Measurements from ENCODE around the gene AHCTF1. TPM values are rescaled to one million over a fixed set of nuclear protein-coding genes. Genes with fewer than 3 reads are reported as not detected.

The AHCTF1 gene
- total RNA-seq, 4 donors from 2014 or later, result 36.5 to 84.4 (median 45.3) TPM

- TF ChIP-seq CTCF (IDR thresholded peaks at IDR 0.05), result no peak
- TF ChIP-seq POLR2A (IDR thresholded peaks at IDR 0.05), result no peak
- intact Hi-C loops (cut with DNase I), result no loop called here
- no peak overlapping the region for H3K4me3 ChIP-seq (replicated peaks in 1 of 3)
- H3K36me3 ChIP-seq, result no peaks in the 10 kb centered on the region
- no peak for DNase-seq
- H3K9me3 ChIP-seq, result no peaks in the 10 kb centered on the region
- no peaks in the 10 kb centered on the region for H3K27me3 ChIP-seq
- WGBS, 2 donors, result 87 to 89% methylated on average over 16 to 19 of the region's 25 CpGs
- H3K27ac ChIP-seq, result no peak overlapping the region
- H3K4me1 ChIP-seq, result peaks cover 5 to 6% of the 10 kb centered on the region in 2 donors
These were observed 139.1 kb downstream of the AHCTF1 start for GRCh38 chr1:246792603-246793002.

GRCh38 chr1:246791303-246791918 is 140.3 kb downstream of the AHCTF1 start:
- 80 to 85% methylated on average over 15 to 17 of the region's 17 CpGs for WGBS, 2 donors
- no peak overlapping the region for H3K4me3 ChIP-seq (replicated peaks in 1 of 3)
- H3K4me1 ChIP-seq, result peaks cover 5 to 6% of the 10 kb centered on the region in 2 donors
- TF ChIP-seq CTCF (IDR thresholded peaks at IDR 0.05), result no peak
- no peak for TF ChIP-seq POLR2A (IDR thresholded peaks at IDR 0.05)
- H3K27me3 ChIP-seq, result no peaks in the 10 kb centered on the region
- H3K36me3 ChIP-seq, result no peaks in the 10 kb centered on the region
- no peaks in the 10 kb centered on the region for H3K9me3 ChIP-seq
- no peak for DNase-seq
- intact Hi-C loops (cut with DNase I), result no loop called here
- H3K27ac ChIP-seq, result no peak overlapping the region

- H3K27ac ChIP-seq, result no peak overlapping the region
- intact Hi-C loops (cut with DNase I), result no loop called here
- DNase-seq, result no peak
- H3K9me3 ChIP-seq, result no peaks in the 10 kb centered on the region
- TF ChIP-seq CTCF (IDR thresholded peaks at IDR 0.05) (no peak), POLR2A (IDR thresholded peaks at IDR 0.05) (no peak)
- H3K4me1 ChIP-seq, result peaks cover 5 to 6% of the 10 kb centered on the region in 2 donors
- no peaks in the 10 kb centered on the region for H3K27me3 ChIP-seq
- H3K36me3 ChIP-seq, result no peaks in the 10 kb centered on the region
- 91 to 93% methylated on average over 19 of the region's 19 CpGs for WGBS, 2 donors
- no peak overlapping the region for H3K4me3 ChIP-seq (replicated peaks in 1 of 3)
These were observed 140.9 kb downstream of the AHCTF1 start for GRCh38 chr1:246790833-246791232.

- H3K36me3 ChIP-seq, result no peaks in the 10 kb centered on the region
- peaks cover 5 to 6% of the 10 kb centered on the region in 2 donors for H3K4me1 ChIP-seq
- H3K27ac ChIP-seq, result no peak overlapping the region
- TF ChIP-seq CTCF (IDR thresholded peaks at IDR 0.05) (no peak), POLR2A (IDR thresholded peaks at IDR 0.05) (no peak)
- WGBS, 2 donors, result 96% methylated on average over 7 of the region's 7 CpGs
- intact Hi-C loops (cut with DNase I), result no loop called here
- no peaks in the 10 kb centered on the region for H3K9me3 ChIP-seq
- H3K27me3 ChIP-seq, result no peaks in the 10 kb centered on the region
- no peak overlapping the region for H3K4me3 ChIP-seq (replicated peaks in 1 of 3)
- DNase-seq, result no peak
These were observed 141.4 kb downstream of the AHCTF1 start for GRCh38 chr1:246790364-246790763.

- 78 to 80% methylated on average over 25 of the region's 25 CpGs for WGBS, 2 donors
- peaks cover 6 to 8% of the 10 kb centered on the region in 2 donors for H3K4me1 ChIP-seq
These were observed 142.1 kb downstream of the AHCTF1 start for GRCh38 chr1:246789454-246790339.

More at GRCh38 chr1:246789454-246790339, 142.1 kb downstream of the AHCTF1 start:
- H3K27me3 ChIP-seq, result no peaks in the 10 kb centered on the region
- no peak for DNase-seq
- no peaks in the 10 kb centered on the region for H3K9me3 ChIP-seq
- no peaks in the 10 kb centered on the region for H3K36me3 ChIP-seq
- intact Hi-C loops (cut with DNase I), result no loop called here
- H3K4me3 ChIP-seq (replicated peaks in 1 of 3), result no peak overlapping the region
- TF ChIP-seq CTCF (IDR thresholded peaks at IDR 0.05) (no peak), POLR2A (IDR thresholded peaks at IDR 0.05) (no peak)
- H3K27ac ChIP-seq, result no peak overlapping the region

Data from thyroid gland (tissue), 4 donors.